Progenitor cell of endocrine pancreas (in vitro differentiated cells): ENCODE measurements around the gene OXTR. TPM values are rescaled to one million over a fixed set of nuclear protein-coding genes. Genes with fewer than 3 reads are reported as not detected.

Experiments used
- DNase-seq: peaks from one replicate; pipeline ENCODE4 v3.0.0; 2021; ENCODE audit warnings: low spot score; ENCODE audit not compliant: unreplicated experiment
- H3K27ac Mint-ChIP-seq: 2 replicates; pipeline ENCODE4 v1.8.0; 2021; ENCODE audit warnings: mild to moderate bottlenecking, moderate library complexity, mixed read lengths
- H3K27me3 Mint-ChIP-seq: 2 replicates; pipeline ENCODE4 v1.8.0; 2021; ENCODE audit warnings: mixed read lengths
- H3K36me3 Mint-ChIP-seq: 2 replicates; pipeline ENCODE4 v1.8.0; 2022; ENCODE audit warnings: mixed read lengths; ENCODE audit not compliant: insufficient read depth
- H3K4me1 Mint-ChIP-seq: 2 replicates; pipeline ENCODE4 v1.8.0; 2021; ENCODE audit warnings: low read depth, mixed read lengths
- H3K4me3 Mint-ChIP-seq: 2 replicates; pipeline ENCODE4 v1.8.0; 2021; ENCODE audit warnings: low read depth, mild to moderate bottlenecking, moderate library complexity, mixed read lengths
- H3K9me3 Mint-ChIP-seq: 2 replicates; pipeline ENCODE4 v1.8.0; 2021; ENCODE audit warnings: low read depth, mixed read lengths
- total RNA-seq: library from RNA; stranded (reverse); gene quantifications from 2 replicates; pipeline ENCODE4 v1.2.1, GENCODE V29; 2021
- TF ChIP-seq, protein P1 (sequence below): fragments of 200-600 bp; sonication (generic); IDR thresholded peaks from one replicate; pipeline ENCODE4 v1.5.0; 2021; ENCODE audit warnings: antibody characterized with exemption, mild to moderate bottlenecking; ENCODE audit not compliant: unreplicated experiment

Gene OXTR
- total RNA-seq, 1 donor from 2014 or later: 3.1 TPM

DNA sequence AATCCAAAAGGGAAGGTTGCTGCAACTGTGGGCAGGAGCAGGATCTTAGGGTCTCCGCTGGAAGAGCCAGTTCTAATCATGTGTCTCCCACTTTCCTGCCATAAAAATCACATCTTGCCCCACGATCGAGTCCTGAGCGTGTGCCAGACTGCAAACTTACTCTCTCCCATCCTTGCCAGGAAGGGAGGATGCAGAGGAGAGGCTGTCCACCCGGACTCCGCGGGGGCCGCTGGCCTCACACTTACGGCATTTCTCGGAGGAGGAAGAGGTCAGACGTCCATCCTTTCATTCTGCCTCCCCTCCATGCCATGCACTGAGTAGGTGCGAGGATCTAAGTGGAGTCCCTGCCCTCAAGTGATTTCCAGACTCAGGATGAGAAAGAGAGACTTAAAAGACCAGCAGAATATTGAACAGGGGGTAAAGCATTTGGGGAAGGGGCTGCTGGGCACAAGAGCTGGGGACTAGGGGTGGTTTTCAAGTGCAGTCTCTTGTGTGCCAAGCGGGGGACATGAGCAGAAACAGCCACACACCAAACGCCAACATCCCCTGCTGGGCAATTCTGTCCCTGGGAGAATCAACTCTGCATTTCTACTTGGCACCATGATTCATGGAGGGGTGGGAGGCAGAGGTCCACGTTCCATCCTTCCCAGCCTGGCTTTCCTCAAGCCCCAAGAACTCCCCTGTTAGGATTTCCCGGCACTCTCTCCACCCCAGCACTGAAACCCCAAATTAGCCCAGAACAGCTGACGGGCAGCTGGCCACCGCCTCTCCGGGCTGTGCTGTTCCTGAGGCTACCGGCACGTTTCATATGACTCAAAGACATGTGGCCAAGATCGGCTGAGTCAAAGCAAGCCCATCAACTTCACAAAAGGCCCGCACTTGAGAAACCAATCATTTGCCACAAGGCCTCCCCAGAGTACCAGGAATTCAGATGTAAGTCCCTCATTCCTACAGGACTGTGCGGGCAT lies 11.6 kb downstream of the OXTR start:
- TF ChIP-seq, protein P1, sequence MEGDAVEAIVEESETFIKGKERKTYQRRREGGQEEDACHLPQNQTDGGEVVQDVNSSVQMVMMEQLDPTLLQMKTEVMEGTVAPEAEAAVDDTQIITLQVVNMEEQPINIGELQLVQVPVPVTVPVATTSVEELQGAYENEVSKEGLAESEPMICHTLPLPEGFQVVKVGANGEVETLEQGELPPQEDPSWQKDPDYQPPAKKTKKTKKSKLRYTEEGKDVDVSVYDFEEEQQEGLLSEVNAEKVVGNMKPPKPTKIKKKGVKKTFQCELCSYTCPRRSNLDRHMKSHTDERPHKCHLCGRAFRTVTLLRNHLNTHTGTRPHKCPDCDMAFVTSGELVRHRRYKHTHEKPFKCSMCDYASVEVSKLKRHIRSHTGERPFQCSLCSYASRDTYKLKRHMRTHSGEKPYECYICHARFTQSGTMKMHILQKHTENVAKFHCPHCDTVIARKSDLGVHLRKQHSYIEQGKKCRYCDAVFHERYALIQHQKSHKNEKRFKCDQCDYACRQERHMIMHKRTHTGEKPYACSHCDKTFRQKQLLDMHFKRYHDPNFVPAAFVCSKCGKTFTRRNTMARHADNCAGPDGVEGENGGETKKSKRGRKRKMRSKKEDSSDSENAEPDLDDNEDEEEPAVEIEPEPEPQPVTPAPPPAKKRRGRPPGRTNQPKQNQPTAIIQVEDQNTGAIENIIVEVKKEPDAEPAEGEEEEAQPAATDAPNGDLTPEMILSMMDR: no peak
- peaks cover 9% of the 10 kb centered on the region for H3K4me1 Mint-ChIP-seq
- H3K36me3 Mint-ChIP-seq: peaks cover 2% of the 10 kb centered on the region
- no peak overlapping the region for H3K27ac Mint-ChIP-seq
- no peak overlapping the region for H3K4me3 Mint-ChIP-seq
- DNase-seq: no peak
- peaks cover 29% of the 10 kb centered on the region for H3K27me3 Mint-ChIP-seq
- H3K9me3 Mint-ChIP-seq: no peaks in the 10 kb centered on the region

DNA sequence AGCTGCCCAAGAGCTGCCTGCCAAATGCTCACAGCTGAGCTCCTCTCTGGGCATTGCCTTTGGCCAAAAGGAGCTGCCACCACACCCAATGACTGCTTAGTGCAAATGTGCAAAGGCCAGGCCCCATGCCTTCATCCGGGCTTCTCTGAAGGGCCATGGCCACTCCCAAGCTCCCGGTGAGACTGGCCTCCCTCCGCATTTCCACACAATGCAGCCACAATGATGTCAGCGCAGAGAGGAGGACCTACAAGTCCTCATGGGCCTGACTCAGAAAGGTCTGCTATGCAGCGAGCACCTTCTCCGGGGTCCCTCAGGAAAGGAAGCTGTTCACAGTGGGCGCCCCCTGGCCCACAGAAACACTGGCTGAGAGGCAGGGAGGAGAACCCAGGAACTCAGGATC lies 12.7 kb downstream of the OXTR start:
- no peak for DNase-seq
- peaks cover 9% of the 10 kb centered on the region for H3K4me1 Mint-ChIP-seq

DNA sequence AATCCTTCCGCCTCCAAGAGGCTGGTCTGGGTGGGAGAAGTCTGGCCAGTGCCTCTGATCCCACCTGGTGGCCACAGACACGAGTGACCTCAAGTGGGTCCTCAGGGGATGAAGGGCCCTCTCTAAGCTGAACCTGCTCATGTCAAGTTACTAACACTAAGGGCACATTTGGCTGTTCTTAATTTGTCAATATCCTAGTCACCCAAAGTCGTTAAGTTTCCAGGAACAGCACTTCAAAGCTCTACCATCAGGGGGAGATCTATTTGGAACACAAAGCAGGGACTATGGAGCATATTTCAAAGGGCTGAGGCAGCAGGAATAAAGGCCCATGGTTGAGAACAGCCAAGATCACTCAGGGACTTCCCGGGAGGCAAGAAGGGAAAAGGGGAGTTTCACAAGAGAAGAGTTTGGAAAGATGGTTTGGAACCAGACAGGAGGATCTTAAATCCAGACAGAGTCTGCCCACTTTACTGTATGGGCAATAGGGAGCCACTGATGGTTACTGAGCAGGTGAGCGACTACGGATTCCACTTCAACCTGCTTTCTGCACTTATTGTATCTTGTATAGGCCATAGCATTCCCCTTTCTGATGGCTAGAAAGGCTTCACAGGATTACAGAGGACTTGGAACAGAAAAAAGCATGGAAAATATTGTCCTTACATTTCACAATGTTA lies 13.7 kb downstream of the OXTR start:
- Mint-ChIP-seq H3K9me3 (no peaks in the 10 kb centered on the region), H3K4me3 (no peak overlapping the region), H3K4me1 (peaks cover 9% of the 10 kb centered on the region), H3K27ac (peak overlapping the region; percentile 43), H3K36me3 (peaks cover 2% of the 10 kb centered on the region), H3K27me3 (peaks cover 24% of the 10 kb centered on the region)
- no peak for DNase-seq
- TF ChIP-seq, protein P1: peak; percentile 52

More for the DNA sequence above, 12.7 kb downstream of the OXTR start:
- H3K9me3 Mint-ChIP-seq: no peaks in the 10 kb centered on the region
- peaks cover 2% of the 10 kb centered on the region for H3K36me3 Mint-ChIP-seq
- H3K27ac Mint-ChIP-seq: no peak overlapping the region
- H3K27me3 Mint-ChIP-seq: peaks cover 28% of the 10 kb centered on the region
- no peak overlapping the region for H3K4me3 Mint-ChIP-seq
- TF ChIP-seq, protein P1: no peak

DNA sequence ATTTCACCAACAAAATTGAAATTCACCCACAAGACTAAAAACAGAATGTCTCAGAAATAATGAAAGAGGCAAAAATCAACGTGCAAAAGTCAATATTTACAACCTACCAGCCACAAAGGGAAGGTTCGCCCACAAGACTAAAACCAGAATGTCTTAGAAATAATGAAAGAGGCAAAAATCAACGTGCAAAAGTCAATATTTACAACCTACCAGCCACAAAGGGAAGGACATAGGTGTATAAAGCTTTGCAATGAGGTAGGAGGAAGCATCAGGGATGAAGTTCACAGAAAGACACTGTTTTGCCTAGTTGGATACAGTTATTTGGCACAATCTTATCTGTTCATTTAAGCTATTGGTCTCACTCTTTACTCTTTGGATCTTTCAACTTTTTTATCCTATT lies 14.3 kb downstream of the OXTR start:
- peaks cover 9% of the 10 kb centered on the region for H3K4me1 Mint-ChIP-seq
- peaks cover 2% of the 10 kb centered on the region for H3K36me3 Mint-ChIP-seq
- peak overlapping the region; percentile 43 for H3K27ac Mint-ChIP-seq
- H3K9me3 Mint-ChIP-seq: no peaks in the 10 kb centered on the region
- no peak overlapping the region for H3K4me3 Mint-ChIP-seq
- H3K27me3 Mint-ChIP-seq: peaks cover 19% of the 10 kb centered on the region
- DNase-seq: no peak
- TF ChIP-seq, protein P1: no peak

DNA sequence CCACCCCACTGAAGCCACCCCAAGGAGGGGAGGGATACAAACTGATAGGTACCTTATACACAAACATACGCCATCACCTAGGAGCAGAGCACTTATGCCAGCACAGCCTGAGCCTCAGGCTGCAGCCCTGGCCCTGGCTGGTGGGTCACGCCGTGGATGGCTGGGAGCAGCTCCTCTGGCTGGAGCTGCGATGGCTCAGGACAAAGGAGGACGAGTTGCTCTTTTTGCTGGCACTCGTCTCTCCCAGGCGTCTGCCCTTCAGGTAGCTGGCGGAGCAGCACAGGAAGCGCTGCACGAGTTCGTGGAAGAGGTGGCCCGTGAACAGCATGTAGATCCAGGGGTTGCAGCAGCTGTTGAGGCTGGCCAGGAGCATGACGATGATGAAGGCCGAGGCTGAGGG lies 16.6 kb downstream of the OXTR start:
- DNase-seq: no peak

More for the DNA sequence above, 16.6 kb downstream of the OXTR start:
- peaks cover 2% of the 10 kb centered on the region for H3K36me3 Mint-ChIP-seq
- no peak overlapping the region for H3K27ac Mint-ChIP-seq
- H3K9me3 Mint-ChIP-seq: no peaks in the 10 kb centered on the region
- TF ChIP-seq, protein P1: no peak
- H3K4me3 Mint-ChIP-seq: no peak overlapping the region
- H3K4me1 Mint-ChIP-seq: peaks cover 7% of the 10 kb centered on the region
- H3K27me3 Mint-ChIP-seq: peaks cover 10% of the 10 kb centered on the region
